IMR-90 (cell line): ENCODE data around the gene EFEMP1. TPM values are rescaled to one million over a fixed set of nuclear protein-coding genes. Genes with fewer than 3 reads are reported as not detected.

Experiments used
- ATAC-seq: fragments of 200-7000 bp; cut with Tn5 transposase; 2 replicates; pipeline ENCODE4 v1.9.1; 2020; ENCODE audit warnings: low read depth, mild to moderate bottlenecking, moderate library complexity
- BruUV-seq: library from RNA; stranded (reverse); fragments of 400-500 nt; replicated peaks from 2 replicates; lab custom pipeline; 2021; lab: Mats Ljungman, UMichigan
- CTCF ChIA-PET: fragments of 300-600 bp; formaldehyde crosslinking; extraction: SDS; loops from one replicate; lab custom pipeline; 2021; ENCODE audit warnings: antibody characterized with exemption; lab: Yijun Ruan, JAX
- POLR2A ChIA-PET: fragments of 300-600 bp; sonication (Branson Sonifier 250); formaldehyde crosslinking; loops from one replicate; lab custom pipeline; 2022; ENCODE audit warnings: antibody characterized with exemption; ENCODE audit not compliant: unreplicated experiment; lab: Charles Lee
- DNase-seq: peaks from one replicate; pipeline ENCODE4 v3.0.0; 2013
- H2AFZ ChIP-seq: replicated peaks from 2 replicates; pipeline ENCODE3; 2013; ENCODE audit warnings: low read length, mild to moderate bottlenecking; ENCODE audit not compliant: poor library complexity
- H2AK5ac ChIP-seq: 2 replicates; pipeline ENCODE4 v1.6.1; 2013; ENCODE audit warnings: low read depth, low read length, inconsistent platforms
- H2AK9ac ChIP-seq: replicated peaks from 2 replicates; pipeline ENCODE3; 2013; ENCODE audit warnings: mild to moderate bottlenecking, low read depth, low read length, moderate library complexity; ENCODE audit not compliant: poor library complexity
- H2BK120ac ChIP-seq: 2 replicates; pipeline ENCODE4 v1.6.1; 2013; ENCODE audit warnings: low read depth, low read length, inconsistent platforms
- H2BK15ac ChIP-seq: 3 replicates; pipeline ENCODE4 v1.6.1; 2013; ENCODE audit warnings: low read depth, low read length, inconsistent platforms
- H2BK20ac ChIP-seq: 2 replicates; pipeline ENCODE4 v1.6.1; 2013; ENCODE audit warnings: low read depth, mild to moderate bottlenecking, inconsistent platforms, low read length, moderate library complexity
- H2BK5ac ChIP-seq: 2 replicates; pipeline ENCODE4 v1.6.1; 2013; ENCODE audit warnings: mild to moderate bottlenecking, low read depth, low read length, inconsistent platforms; ENCODE audit not compliant: poor library complexity, severe bottlenecking
- H3K14ac ChIP-seq: replicated peaks from 2 replicates; pipeline ENCODE4 v1.6.1; 2013; ENCODE audit warnings: low read depth, low read length, inconsistent platforms
- H3K18ac ChIP-seq: 2 replicates; pipeline ENCODE4 v1.6.1; 2013; ENCODE audit warnings: low read depth, low read length, control low read depth
- H3K23ac ChIP-seq: 2 replicates; pipeline ENCODE4 v1.6.1; 2013; ENCODE audit warnings: low read depth, low read length, inconsistent platforms
- H3K27ac ChIP-seq: 2 replicates; pipeline ENCODE4 v1.5.1; 2013; ENCODE audit warnings: mild to moderate bottlenecking, control low read depth, low read length; ENCODE audit not compliant: insufficient read depth
- H3K27me3 ChIP-seq: 2 replicates; pipeline ENCODE4 v1.6.1; 2013; ENCODE audit warnings: low read length; ENCODE audit not compliant: control insufficient read depth, insufficient read depth
- H3K36me3 ChIP-seq: 2 replicates; pipeline ENCODE4 v1.6.1; 2013; ENCODE audit warnings: low read length, mixed read lengths; ENCODE audit not compliant: control insufficient read depth, insufficient read depth
- H3K4ac ChIP-seq: 2 replicates; pipeline ENCODE4 v1.6.1; 2013; ENCODE audit warnings: low read depth, low read length, inconsistent platforms
- H3K4me1 ChIP-seq: 2 replicates; pipeline ENCODE4 v1.6.1; 2013; ENCODE audit warnings: low read length, mixed read lengths; ENCODE audit not compliant: control insufficient read depth, insufficient read depth
- H3K4me2 ChIP-seq: 2 replicates; pipeline ENCODE4 v1.6.1; 2013; ENCODE audit warnings: low read depth, mild to moderate bottlenecking, control low read depth, low read length, moderate library complexity
- H3K4me3 ChIP-seq: 2 replicates; pipeline ENCODE4 v1.5.1; 2013; ENCODE audit warnings: low read depth, mild to moderate bottlenecking, control low read depth, low read length, moderate library complexity; ENCODE audit not compliant: insufficient read depth
- H3K56ac ChIP-seq: 2 replicates; pipeline ENCODE4 v1.6.1; 2013; ENCODE audit warnings: low read length, inconsistent platforms; ENCODE audit not compliant: insufficient read depth; ENCODE audit errors: extremely low read depth
- H3K79me1 ChIP-seq, 2 experiments: 2 replicates each; pipeline ENCODE4 v1.6.1; 2013; ENCODE audit warnings: low read length in 2 of 2, inconsistent platforms in 1 of 2, low read depth in 1 of 2
- H3K9ac ChIP-seq: 2 replicates; pipeline ENCODE4 v1.6.1; 2013; ENCODE audit warnings: low read depth, low read length, control low read depth
- H3K9me1 ChIP-seq: 2 replicates; pipeline ENCODE4 v1.6.1; 2013; ENCODE audit warnings: low read length, inconsistent platforms; ENCODE audit not compliant: insufficient read depth
- H3K9me3 ChIP-seq: 2 replicates; pipeline ENCODE4 v1.6.1; 2013; ENCODE audit warnings: low read length; ENCODE audit not compliant: control insufficient read depth, insufficient read depth
- H4K20me1 ChIP-seq: 2 replicates; pipeline ENCODE4 v1.6.1; 2013; ENCODE audit warnings: low read length, inconsistent platforms; ENCODE audit not compliant: insufficient read depth
- H4K5ac ChIP-seq: 2 replicates; pipeline ENCODE4 v1.6.1; 2013; ENCODE audit warnings: mild to moderate bottlenecking, low read depth, low read length, control low read depth
- H4K8ac ChIP-seq, 2 experiments: 2 replicates each; pipeline ENCODE4 v1.6.1; 2013; ENCODE audit warnings: low read depth in 2 of 2, low read length in 2 of 2, control low read depth in 1 of 2, inconsistent platforms in 1 of 2
- H4K91ac ChIP-seq: 2 replicates; pipeline ENCODE4 v1.6.1; 2013; ENCODE audit warnings: low read depth, low read length, inconsistent platforms; ENCODE audit not compliant: insufficient read depth
- BHLHE40 ChIP-seq: fragments of 150-350 bp; IDR thresholded peaks from 2 replicates; pipeline ENCODE4 v1.6.1; 2016; ENCODE audit warnings: mild to moderate bottlenecking, low read depth, low read length
- CEBPB ChIP-seq: IDR thresholded peaks from 2 replicates; pipeline ENCODE4 v1.6.1; 2012; ENCODE audit warnings: low read depth, low read length, improper control_type of control experiment
- CHD1 ChIP-seq: IDR thresholded peaks from 2 replicates; pipeline ENCODE4 v1.6.1; 2012; ENCODE audit warnings: low read depth, low read length, improper control_type of control experiment
- FOS ChIP-seq: fragments of 150-350 bp; IDR thresholded peaks from 2 replicates; pipeline ENCODE4 v1.6.1; 2016; ENCODE audit warnings: low read depth, low read length
- MAFK ChIP-seq: IDR thresholded peaks from 2 replicates; pipeline ENCODE4 v1.6.1; 2012; ENCODE audit warnings: low read depth, low read length, improper control_type of control experiment
- MAZ ChIP-seq: IDR thresholded peaks from 2 replicates; pipeline ENCODE4 v1.6.1; 2012; ENCODE audit warnings: low read depth, mild to moderate bottlenecking, low read length, improper control_type of control experiment, moderate library complexity, borderline replicate concordance
- MXI1 ChIP-seq: IDR thresholded peaks from 2 replicates; pipeline ENCODE4 v1.6.1; 2012; ENCODE audit warnings: low read depth, mild to moderate bottlenecking, low read length, moderate library complexity, borderline replicate concordance
- POLR2A ChIP-seq: IDR thresholded peaks from 2 replicates; pipeline ENCODE4 v1.6.1; 2012; ENCODE audit warnings: mild to moderate bottlenecking, low read depth, low read length
- RAD21 ChIP-seq: IDR thresholded peaks from 2 replicates; pipeline ENCODE4 v1.6.1; 2012; ENCODE audit warnings: low read length, improper control_type of control experiment
- RCOR1 ChIP-seq: IDR thresholded peaks from 2 replicates; pipeline ENCODE4 v1.6.1; 2012; ENCODE audit warnings: mild to moderate bottlenecking, low read length, improper control_type of control experiment; ENCODE audit not compliant: insufficient replicate concordance
- RFX5 ChIP-seq: IDR thresholded peaks from 2 replicates; pipeline ENCODE4 v1.8.0; 2012; ENCODE audit warnings: low read depth, mild to moderate bottlenecking, low read length, moderate library complexity
- SMC3 ChIP-seq: fragments of 150-350 bp; IDR thresholded peaks from 2 replicates; pipeline ENCODE4 v1.6.1; 2016; ENCODE audit warnings: low read depth, mild to moderate bottlenecking, antibody characterized with exemption, low read length, moderate library complexity
- WGBS, 2 experiments: methylation state at CpG; one replicate each; pipeline versions ENCODE4 v1.1.5 to v1.1.7; 2013; ENCODE audit warnings: missing lambda C conversion rate in 2 of 2; ENCODE audit not compliant: insufficient read length in 1 of 2; ENCODE audit errors: extremely low coverage in 2 of 2; 5-methylcytosine and 5-hydroxymethylcytosine counted together
- dilution Hi-C: fragments of 300-500 bp; cut with HindIII; formaldehyde crosslinking; loops from one replicate; pipeline ENCODE4 v1.14.3; 2018; ENCODE audit warnings: low sequenced_read_pairs; ENCODE audit not compliant: unreplicated experiment
- in situ Hi-C: fragments of 300-500 bp; cut with MboI; formaldehyde crosslinking; loops from 3 replicates; pipeline ENCODE4 v1.14.3; 2019; ENCODE audit warnings: low sequenced_read_pairs, inconsistent platforms, mixed read lengths
- intact Hi-C: fragments of 100-400 bp; cut with micrococcal nuclease; formaldehyde crosslinking; loops from 2 replicates; pipeline ENCODE4 v1.10.0; 2022
- polyA plus RNA-seq, 3 experiments: library from polyadenylated mRNA; depleted of rRNA; stranded (reverse); fragments of >200 nt; gene quantifications; 2 replicates each; pipeline ENCODE4 v1.2.3, GENCODE V29; 2012; ENCODE audit warnings: low replicate concordance in 1 of 3
- total RNA-seq: library from RNA; depleted of rRNA; stranded (reverse); fragments of >200 nt; gene quantifications from 2 replicates; pipeline ENCODE4 v1.2.3, GENCODE V29; 2012
- TF ChIP-seq, protein P1 (sequence below): conservative IDR thresholded peaks from 2 replicates; pipeline ENCODE4 v1.5.1; 2012; ENCODE audit warnings: mild to moderate bottlenecking, low read depth, low read length, improper control_type of control experiment
- TF ChIP-seq, protein P2 (sequence below): fragments of 150-350 bp; IDR thresholded peaks from 2 replicates; pipeline ENCODE4 v1.6.1; 2016; ENCODE audit warnings: low read depth, mild to moderate bottlenecking, low read length, moderate library complexity, borderline replicate concordance

EFEMP1 gene
- total and polyA plus RNA-seq, 2 of the 4 experiments (the other 2 are of a cell fraction): 214 to 219 TPM

DNA sequence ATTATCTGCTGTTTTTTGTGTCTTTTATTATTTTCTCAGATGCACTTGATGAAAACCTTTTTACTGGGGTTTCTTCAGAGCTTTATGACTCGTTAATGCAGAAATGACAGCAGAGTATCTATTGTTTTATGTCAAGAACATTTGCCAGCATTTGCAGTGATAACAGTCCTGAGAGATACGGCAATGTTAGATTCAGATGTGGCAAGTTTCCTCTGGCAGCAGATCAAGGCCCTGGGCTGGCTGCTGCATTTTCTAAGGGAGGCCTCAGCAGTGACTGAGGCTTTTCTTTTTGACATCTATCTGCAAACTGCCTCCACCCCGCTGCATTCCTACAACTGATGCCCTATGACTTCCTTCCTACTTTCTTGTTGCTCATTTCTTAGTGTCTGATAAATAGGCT, 40.2 kb downstream of the EFEMP1 start:
- in situ Hi-C loops (no loop called here), intact Hi-C loops (no loop called here), dilution Hi-C loops (no loop called here)
- no peak overlapping the region for H3K56ac ChIP-seq
- H3K23ac ChIP-seq: 0 out of 2 replicates have a peak overlapping the region, but pooled peaks have one; percentile 34
- H3K36me3 ChIP-seq: peaks cover 25% of the 10 kb centered on the region
- TF ChIP-seq MAZ: no peak
- TF ChIP-seq, protein P1, sequence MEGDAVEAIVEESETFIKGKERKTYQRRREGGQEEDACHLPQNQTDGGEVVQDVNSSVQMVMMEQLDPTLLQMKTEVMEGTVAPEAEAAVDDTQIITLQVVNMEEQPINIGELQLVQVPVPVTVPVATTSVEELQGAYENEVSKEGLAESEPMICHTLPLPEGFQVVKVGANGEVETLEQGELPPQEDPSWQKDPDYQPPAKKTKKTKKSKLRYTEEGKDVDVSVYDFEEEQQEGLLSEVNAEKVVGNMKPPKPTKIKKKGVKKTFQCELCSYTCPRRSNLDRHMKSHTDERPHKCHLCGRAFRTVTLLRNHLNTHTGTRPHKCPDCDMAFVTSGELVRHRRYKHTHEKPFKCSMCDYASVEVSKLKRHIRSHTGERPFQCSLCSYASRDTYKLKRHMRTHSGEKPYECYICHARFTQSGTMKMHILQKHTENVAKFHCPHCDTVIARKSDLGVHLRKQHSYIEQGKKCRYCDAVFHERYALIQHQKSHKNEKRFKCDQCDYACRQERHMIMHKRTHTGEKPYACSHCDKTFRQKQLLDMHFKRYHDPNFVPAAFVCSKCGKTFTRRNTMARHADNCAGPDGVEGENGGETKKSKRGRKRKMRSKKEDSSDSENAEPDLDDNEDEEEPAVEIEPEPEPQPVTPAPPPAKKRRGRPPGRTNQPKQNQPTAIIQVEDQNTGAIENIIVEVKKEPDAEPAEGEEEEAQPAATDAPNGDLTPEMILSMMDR: no peak
- no peak for TF ChIP-seq POLR2A
- no peak for TF ChIP-seq BHLHE40
- no peak for TF ChIP-seq RAD21
- no peak for TF ChIP-seq MAFK
- TF ChIP-seq MXI1: no peak
- TF ChIP-seq CHD1: no peak
- TF ChIP-seq SMC3: no peak
- TF ChIP-seq CEBPB: no peak
- no peak for TF ChIP-seq RFX5
- TF ChIP-seq, protein P2, sequence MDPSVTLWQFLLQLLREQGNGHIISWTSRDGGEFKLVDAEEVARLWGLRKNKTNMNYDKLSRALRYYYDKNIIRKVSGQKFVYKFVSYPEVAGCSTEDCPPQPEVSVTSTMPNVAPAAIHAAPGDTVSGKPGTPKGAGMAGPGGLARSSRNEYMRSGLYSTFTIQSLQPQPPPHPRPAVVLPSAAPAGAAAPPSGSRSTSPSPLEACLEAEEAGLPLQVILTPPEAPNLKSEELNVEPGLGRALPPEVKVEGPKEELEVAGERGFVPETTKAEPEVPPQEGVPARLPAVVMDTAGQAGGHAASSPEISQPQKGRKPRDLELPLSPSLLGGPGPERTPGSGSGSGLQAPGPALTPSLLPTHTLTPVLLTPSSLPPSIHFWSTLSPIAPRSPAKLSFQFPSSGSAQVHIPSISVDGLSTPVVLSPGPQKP: no peak
- TF ChIP-seq RCOR1: no peak
- TF ChIP-seq FOS: no peak
- CTCF ChIA-PET: interaction anchor here (1.1 kb wide), 1 partner anchor 113 kb away, joined by 3 read pairs; no protein-coding TSS in a partner anchor
- no peak overlapping the region for H2AK5ac ChIP-seq
- H2AK9ac ChIP-seq: no peak overlapping the region
- H3K9me3 ChIP-seq: no peaks in the 10 kb centered on the region
- peak overlapping the region; percentile 85; the same call in 1 of the 2 replicates for H3K18ac ChIP-seq
- H3K9me1 ChIP-seq: peaks cover 17% of the 10 kb centered on the region
- H2BK120ac ChIP-seq: peak overlapping the region; percentile 70; the same call in 1 of the 2 replicates
- peaks cover 6 to 20% of the 10 kb centered on the region in 2 experiments; a peak in 3 of 4 replicates for H3K79me1 ChIP-seq
- H4K8ac ChIP-seq: peak overlapping the region; percentile 31 to 75; a peak in 3 of 4 replicates
- H3K27me3 ChIP-seq: no peaks in the 10 kb centered on the region
- H3K14ac ChIP-seq: peak overlapping the region; percentile 13
- POLR2A ChIA-PET: no interaction called here
- H3K27ac ChIP-seq: no peak overlapping the region
- H2BK20ac ChIP-seq: peak overlapping the region; percentile 42; the same call in 1 of the 2 replicates
- H4K5ac ChIP-seq: no peak overlapping the region
- no peak overlapping the region for H3K9ac ChIP-seq
- H4K91ac ChIP-seq: peak overlapping the region; percentile 29; the same call in 1 of the 2 replicates
- H2BK5ac ChIP-seq: peak overlapping the region; percentile 97
- H3K4me1 ChIP-seq: peaks cover 28% of the 10 kb centered on the region
- H2AFZ ChIP-seq: no peak overlapping the region
- peak overlapping the region; percentile 12; the same call in 1 of the 2 replicates for H3K4ac ChIP-seq
- peak; percentile 54 for DNase-seq
- ATAC-seq: peak; percentile 13; the same call in 1 of the 2 replicates
- H3K4me2 ChIP-seq: no peak overlapping the region
- H3K4me3 ChIP-seq: no peak overlapping the region
- 22% methylated on average over 2 of the region's 3 CpGs; no CpG with 5 or more reads in 1 of the 2 experiments for WGBS, 2 experiments
- H4K20me1 ChIP-seq: no peaks in the 10 kb centered on the region
- peak overlapping the region; percentile 40; the same call in 2 of the 3 replicates for H2BK15ac ChIP-seq
- no TSS peak for BruUV-seq
